ENCODE data around the gene ZNF248.

GRCh38 chr10:37839243-37839642 lies 18.2 kb downstream of the ZNF248 start:
- TF ChIP-seq CTCF (conservative IDR thresholded peaks at IDR 0.05; ENCODE audit: low read depth, low read length) (no peak), EZH2phosphoT487 (IDR thresholded peaks at IDR 0.05; ENCODE audit: borderline replicate concordance, low read length) (no peak)
